Left lung (tissue), 10 donors: ENCODE data around the gene PCLAF. TPM values are rescaled to one million over a fixed set of nuclear protein-coding genes. Genes with fewer than 3 reads are reported as not detected.
"Not testable (repeated sequence)": the region's sequence is repeated elsewhere in the genome, so short reads cannot be mapped to it uniquely, and the experiment has no call there.

Experiments
- ATAC-seq: fragments of 200-7000 bp; cut with Tn5 transposase; one replicate; pipeline ENCODE4 v1.9.1; 2020; ENCODE audit warnings: moderate library complexity
- DNase-seq, 4 donors: peaks; one replicate each; pipeline ENCODE4 v3.0.0-alpha.2; 2013 to 2020
- H3K27ac ChIP-seq, 2 donors: fragments of 200-600 bp; sonication (generic) in 1 of 2; one replicate each; pipeline versions ENCODE4 v1.5.0 to v1.8.0; 2020 to 2021
- H3K27me3 ChIP-seq, 2 donors: fragments of 200-600 bp; sonication (generic) in 1 of 2; one replicate each; pipeline versions ENCODE4 v1.5.0 to v1.8.0; 2020 to 2021
- H3K36me3 ChIP-seq, 2 donors: fragments of 200-600 bp; sonication (generic) in 1 of 2; one replicate each; pipeline versions ENCODE4 v1.5.0 to v1.8.0; 2020 to 2021
- H3K4me1 ChIP-seq, 2 donors: fragments of 200-600 bp; one replicate each; pipeline ENCODE4 v1.8.0; 2021
- H3K4me3 ChIP-seq, 2 donors: fragments of 200-600 bp; sonication (generic) in 1 of 2; one replicate each; pipeline versions ENCODE4 v1.5.0 to v1.8.0; 2020 to 2021; ENCODE audit warnings: mild to moderate bottlenecking in 1 of 2
- H3K9me3 ChIP-seq, 2 donors: fragments of 200-600 bp; sonication (generic) in 1 of 2; one replicate each; pipeline versions ENCODE4 v1.5.0 to v1.8.0; 2020 to 2021
- CTCF ChIP-seq, 2 donors: fragments of 200-600 bp; sonication (generic) in 1 of 2; IDR thresholded peaks; one replicate each; pipeline versions ENCODE4 v1.5.0 to v1.8.0; 2021; ENCODE audit warnings: antibody characterized with exemption in 2 of 2
- intact Hi-C, 2 donors: fragments of 100-400 bp; cut with DNase I; formaldehyde crosslinking; loops; one replicate each; pipeline versions ENCODE4 v1.11.2 to v1.14.2; 2022
- polyA plus RNA-seq, 6 donors: library from polyadenylated mRNA; unstranded; fragments of 120-200 nt; gene quantifications; one replicate each; pipeline ENCODE4 v1.2.1, GENCODE V29; 2013; ENCODE audit not compliant: insufficient read length in 6 of 6
- total RNA-seq, 2 donors: library from RNA; stranded (reverse); fragmentation: NEBNext Ultra II Directional; extraction: Animal tissue kit (Norgen Biotek cat#: 25700); gene quantifications; one replicate each; pipeline ENCODE4 v1.2.1, GENCODE V29; 2021
- donor health status: DM: no; HTN: yes; CAD: no.
- donor health status: DM: no; HTN: no; CAD: no.

Gene PCLAF
- total and polyA plus RNA-seq, 8 donors: 12.3 to 58.9 (median 36.9) TPM

- Histone ChIP-seq H3K9me3 (no peaks in the 10 kb centered on the region), H3K36me3 (no peaks in the 10 kb centered on the region), H3K4me1 (peaks cover 13 to 23% of the 10 kb centered on the region in 2 donors), H3K4me3 (no peak overlapping the region), H3K27ac (no peak overlapping the region), H3K27me3 (no peaks in the 10 kb centered on the region)
- no peak for TF ChIP-seq CTCF (IDR thresholded peaks at IDR 0.05)
- no peak for ATAC-seq
- intact Hi-C loops: no loop called here
- DNase-seq: no peak
These were observed 5.0 kb upstream of the PCLAF start for GRCh38 chr15:64386291-64386690.

- Histone ChIP-seq H3K4me1 (peaks cover 10 to 25% of the 10 kb centered on the region in 2 donors), H3K36me3 (no peaks in the 10 kb centered on the region), H3K27ac (no peak overlapping the region), H3K9me3 (no peaks in the 10 kb centered on the region), H3K27me3 (no peaks in the 10 kb centered on the region), H3K4me3 (no peak overlapping the region)
- no peak for TF ChIP-seq CTCF (IDR thresholded peaks at IDR 0.05)
- no peak for DNase-seq
- no peak for ATAC-seq
- intact Hi-C loops: no loop called here
These were observed 2.5 kb upstream of the PCLAF start for GRCh38 chr15:64383760-64384159.

- H3K27ac ChIP-seq, H3K9me3 ChIP-seq, DNase-seq, ATAC-seq, H3K27me3 ChIP-seq, H3K36me3 ChIP-seq, intact Hi-C loops: not testable (repeated sequence)
- Histone ChIP-seq H3K4me3 (peak overlapping the region in 1 of 2 donors; percentile 62), H3K4me1 (peaks cover 0 to 17% of the 10 kb centered on the region in 2 donors)
These were observed 941 bp downstream of the PCLAF start for GRCh38 chr15:64380130-64380870.

GRCh38 chr15:64379216-64379960 lies 1.9 kb downstream of the PCLAF start:
- DNase-seq (no peak), ATAC-seq (no peak)
- TF ChIP-seq CTCF (IDR thresholded peaks at IDR 0.05): no peak
- intact Hi-C loops: no loop called here
- Histone ChIP-seq H3K27ac (no peak overlapping the region), H3K27me3 (no peaks in the 10 kb centered on the region), H3K4me3 (no peak overlapping the region), H3K4me1 (peaks cover 0 to 17% of the 10 kb centered on the region in 2 donors), H3K36me3 (no peaks in the 10 kb centered on the region), H3K9me3 (no peaks in the 10 kb centered on the region)

GRCh38 chr15:64373360-64373759 lies 7.9 kb downstream of the PCLAF start:
- H3K36me3 ChIP-seq: no peaks in the 10 kb centered on the region
- ATAC-seq: no peak
- no peak for TF ChIP-seq CTCF (IDR thresholded peaks at IDR 0.05)
- intact Hi-C loops: no loop called here
- H3K4me1 ChIP-seq: no peaks in the 10 kb centered on the region
- H3K27ac ChIP-seq: no peak overlapping the region
- no peak overlapping the region for H3K4me3 ChIP-seq
- H3K27me3 ChIP-seq: no peaks in the 10 kb centered on the region
- no peak for DNase-seq
- H3K9me3 ChIP-seq: no peaks in the 10 kb centered on the region

GRCh38 chr15:64371383-64371782 lies 9.9 kb downstream of the PCLAF start:
- H3K36me3 ChIP-seq, ATAC-seq, intact Hi-C loops, H3K27ac ChIP-seq, H3K27me3 ChIP-seq, H3K4me3 ChIP-seq, H3K9me3 ChIP-seq, H3K4me1 ChIP-seq, DNase-seq: not testable (repeated sequence)
